ENCODE results near the gene ACOT2.

The ACOT2 gene

GRCh38 chr14:73620268-73620667 is 51.3 kb downstream of the ACOT2 start:
- no peak for DNase-seq

DNA sequence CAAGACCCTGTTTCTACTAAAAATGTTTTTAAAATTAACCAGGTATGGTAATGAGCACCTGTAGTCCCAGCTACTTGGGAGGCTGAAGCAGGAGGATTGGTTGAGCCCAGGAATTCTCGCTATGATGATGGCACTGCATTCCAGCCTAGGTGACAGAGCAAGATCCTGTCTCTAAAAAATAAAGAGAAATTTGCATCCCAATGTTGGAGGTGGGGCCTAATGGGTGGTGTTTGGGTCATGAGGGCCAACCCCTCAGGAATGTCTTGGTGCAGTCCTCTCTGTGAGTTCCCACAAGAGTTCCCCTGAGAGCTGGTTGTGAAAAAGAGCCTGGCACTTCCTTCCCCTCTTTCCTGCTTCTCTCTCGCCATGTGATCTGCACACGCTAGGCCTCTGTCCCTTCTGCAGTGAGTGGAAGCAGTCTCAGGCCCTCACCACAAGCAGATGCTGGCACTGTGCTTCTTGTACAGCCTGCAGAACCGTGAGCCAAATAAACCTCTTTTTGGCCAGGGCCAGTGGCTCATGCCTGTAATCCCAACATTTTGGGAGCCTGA is 54.6 kb downstream of the ACOT2 start:
- DNase-seq, result no peak

Data from activated gamma-delta T cell (primary cell).